ENCODE results near the gene CD1D. TPM values are rescaled to one million over a fixed set of nuclear protein-coding genes. Genes with fewer than 3 reads are reported as not detected.

The CD1D gene
- total RNA-seq, 1 donor from 2014 or later, result 4.6 TPM

- peaks cover 27% of the 10 kb centered on the region for H3K36me3 Mint-ChIP-seq (ENCODE audit: low read depth)
- intact Hi-C loops (cut with micrococcal nuclease), result no loop called here
- no peaks in the 10 kb centered on the region for H3K27me3 Mint-ChIP-seq
Observed at GRCh38 chr1:158186180-158186579, 5.5 kb downstream of the CD1D start.

GRCh38 chr1:158188611-158189010 lies 7.9 kb downstream of the CD1D start:
- CTCF ChIA-PET, result no interaction called here
- Mint-ChIP-seq H3K27me3 (no peaks in the 10 kb centered on the region), H3K36me3 (ENCODE audit: low read depth) (peaks cover 16% of the 10 kb centered on the region), H3K4me1 (peaks cover 20% of the 10 kb centered on the region), H3K27ac (no peak overlapping the region), H3K4me3 (no peak overlapping the region), H3K9me3 (peaks cover 1% of the 10 kb centered on the region)
- no peak for TF ChIP-seq CTCF (IDR thresholded peaks at IDR 0.05)
- intact Hi-C loops (cut with micrococcal nuclease), result no loop called here
- ATAC-seq (ENCODE audit: low read depth) (no peak), DNase-seq (no peak)
- POLR2A ChIA-PET, result no interaction called here

More at GRCh38 chr1:158186180-158186579, 5.5 kb downstream of the CD1D start:
- Mint-ChIP-seq H3K4me3 (no peak overlapping the region), H3K4me1 (peaks cover 44% of the 10 kb centered on the region), H3K9me3 (no peaks in the 10 kb centered on the region), H3K27ac (no peak overlapping the region)
- no peak for TF ChIP-seq CTCF (IDR thresholded peaks at IDR 0.05)
- ATAC-seq (ENCODE audit: low read depth), result no peak
- no peak for DNase-seq
- POLR2A ChIA-PET, result interaction anchor here (0.5 kb wide), 1 partner anchor 164 kb away, joined by 3 read pairs; no protein-coding TSS in a partner anchor
- CTCF ChIA-PET, result interaction anchor here (0.7 to 4.3 kb wide), 5 partner anchors 17 to 310 kb away, joined by 3 to 26 read pairs (median 4); no protein-coding TSS in a partner anchor

GRCh38 chr1:158189624-158190023 lies 8.9 kb downstream of the CD1D start:
- Mint-ChIP-seq H3K36me3 (ENCODE audit: low read depth) (peaks cover 10% of the 10 kb centered on the region), H3K27ac (no peak overlapping the region), H3K4me1 (peaks cover 15% of the 10 kb centered on the region), H3K27me3 (no peaks in the 10 kb centered on the region), H3K4me3 (no peak overlapping the region), H3K9me3 (peaks cover 3% of the 10 kb centered on the region)
- CTCF ChIA-PET, result no interaction called here
- no peak for TF ChIP-seq CTCF (IDR thresholded peaks at IDR 0.05)
- DNase-seq, result no peak
- POLR2A ChIA-PET, result interaction anchor here (0.6 kb wide), 1 partner anchor 59 kb away, joined by 3 read pairs; no protein-coding TSS in a partner anchor
- intact Hi-C loops (cut with micrococcal nuclease), result no loop called here
- no peak for ATAC-seq (ENCODE audit: low read depth)

- Mint-ChIP-seq H3K27me3 (no peaks in the 10 kb centered on the region), H3K36me3 (ENCODE audit: low read depth) (peaks cover 4% of the 10 kb centered on the region), H3K27ac (no peak overlapping the region), H3K4me3 (no peak overlapping the region), H3K4me1 (peaks cover 5% of the 10 kb centered on the region), H3K9me3 (peaks cover 3% of the 10 kb centered on the region)
- ChIA-PET POLR2A (no interaction called here), CTCF (no interaction called here)
- intact Hi-C loops (cut with micrococcal nuclease), result no loop called here
- no peak for TF ChIP-seq CTCF (IDR thresholded peaks at IDR 0.05)
- DNase-seq (no peak), ATAC-seq (ENCODE audit: low read depth) (no peak)
Observed at GRCh38 chr1:158191299-158191698, 10.6 kb downstream of the CD1D start.

GRCh38 chr1:158196461-158196860 lies 15.8 kb downstream of the CD1D start:
- H3K9me3 Mint-ChIP-seq, result peaks cover 5% of the 10 kb centered on the region
- no peak for DNase-seq
- peaks cover 11% of the 10 kb centered on the region for H3K4me1 Mint-ChIP-seq
- H3K27me3 Mint-ChIP-seq, result no peaks in the 10 kb centered on the region
- TF ChIP-seq CTCF (IDR thresholded peaks at IDR 0.05), result no peak
- H3K36me3 Mint-ChIP-seq (ENCODE audit: low read depth), result peaks cover 4% of the 10 kb centered on the region
- H3K4me3 Mint-ChIP-seq, result no peak overlapping the region
- POLR2A ChIA-PET, result no interaction called here
- H3K27ac Mint-ChIP-seq, result no peak overlapping the region
- no peak for ATAC-seq (ENCODE audit: low read depth)
- CTCF ChIA-PET, result interaction anchor here (1.4 kb wide), 1 partner anchor 79 kb away, joined by 3 read pairs; no protein-coding TSS in a partner anchor
- intact Hi-C loops (cut with micrococcal nuclease), result loop anchor here (5.0 kb wide), 1 partner anchor 76 kb away; no protein-coding TSS in a partner anchor

All from activated B cell treated with CpG ODN at 0.5 μM for 24 hours (primary cell).